GM12891 (cell line): ENCODE measurements around the gene RPL34.

Experiments
- PAX5 ChIP-seq: IDR thresholded peaks from 2 replicates; pipeline ENCODE4 v1.6.1; 2011; ENCODE audit warnings: low read length, moderate library complexity, mild to moderate bottlenecking; ENCODE audit not compliant: insufficient read depth, severe bottlenecking
- POLR2A ChIP-seq: IDR thresholded peaks from 2 replicates; pipeline ENCODE4 v1.6.1; 2011; ENCODE audit warnings: low read depth, low read length, control low read depth
- POLR2AphosphoS5 ChIP-seq: IDR thresholded peaks from 2 replicates; pipeline ENCODE4 v1.6.1; 2011; ENCODE audit warnings: low read depth, low read length, control low read depth
- POU2F2 ChIP-seq: IDR thresholded peaks from 2 replicates; pipeline ENCODE4 v1.6.1; 2011; ENCODE audit warnings: low read depth, mild to moderate bottlenecking, control low read depth, low read length, moderate library complexity
- SPI1 ChIP-seq: IDR thresholded peaks from 2 replicates; pipeline ENCODE4 v1.6.1; 2011; ENCODE audit warnings: low read depth, low read length, control low read depth
- TAF1 ChIP-seq: IDR thresholded peaks from 2 replicates; pipeline ENCODE4 v1.6.1; 2011; ENCODE audit warnings: low read depth, low read length, control low read depth

DNA sequence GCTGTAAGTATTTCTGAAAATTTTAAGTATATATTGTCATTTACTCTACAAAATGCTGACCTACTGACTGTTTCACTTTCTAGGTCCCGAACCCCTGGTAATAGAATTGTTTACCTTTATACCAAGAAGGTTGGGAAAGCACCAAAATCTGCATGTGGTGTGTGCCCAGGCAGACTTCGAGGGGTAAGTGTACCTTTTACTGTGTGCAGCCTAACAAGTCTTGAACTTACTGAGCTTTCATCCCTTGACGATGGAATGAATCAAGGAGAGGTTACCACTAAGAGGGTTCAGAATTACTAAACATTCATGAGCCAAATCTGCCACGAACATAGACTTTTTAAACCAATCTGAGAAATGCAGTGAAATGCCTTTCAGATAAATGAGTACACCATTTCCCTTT is 1.6 kb downstream of the RPL34 start:
- TF ChIP-seq TAF1 (no peak), POLR2A (no peak), POLR2AphosphoS5 (no peak), SPI1 (no peak), PAX5 (no peak), POU2F2 (no peak)
